ENCODE data around the gene MYEOV.

Gene MYEOV

GRCh38 chr11:69251057-69251393 is 42.9 kb upstream of the MYEOV start:
- H3K4me3 ChIP-seq (ENCODE audit: low read depth, low read length): no peak overlapping the region
- no peak for DNase-seq (ENCODE audit: low read depth)
- TF ChIP-seq CTCF (IDR thresholded peaks at IDR 0.05; ENCODE audit: insufficient read depth, low read depth, low read length, missing control alignments): no peak

GRCh38 chr11:69251639-69252489 is 42.1 kb upstream of the MYEOV start:
- TF ChIP-seq CTCF (IDR thresholded peaks at IDR 0.05; ENCODE audit: insufficient read depth, low read depth, low read length, missing control alignments): no peak
- H3K4me3 ChIP-seq (ENCODE audit: low read depth, low read length): no peak overlapping the region
- DNase-seq (ENCODE audit: low read depth): no peak

GRCh38 chr11:69252490-69252837 is 41.5 kb upstream of the MYEOV start:
- no peak for TF ChIP-seq CTCF (IDR thresholded peaks at IDR 0.05; ENCODE audit: insufficient read depth, low read depth, low read length, missing control alignments)
- no peak for DNase-seq (ENCODE audit: low read depth)
- H3K4me3 ChIP-seq (ENCODE audit: low read depth, low read length): no peak overlapping the region

GRCh38 chr11:69253028-69253427 is 40.9 kb upstream of the MYEOV start:
- H3K4me3 ChIP-seq (ENCODE audit: low read depth, low read length): no peak overlapping the region
- DNase-seq (ENCODE audit: low read depth): no peak
- no peak for TF ChIP-seq CTCF (IDR thresholded peaks at IDR 0.05; ENCODE audit: insufficient read depth, low read depth, low read length, missing control alignments)

- no peak for TF ChIP-seq CTCF (IDR thresholded peaks at IDR 0.05; ENCODE audit: insufficient read depth, low read depth, low read length, missing control alignments)
- DNase-seq (ENCODE audit: low read depth): no peak
- no peak overlapping the region for H3K4me3 ChIP-seq (ENCODE audit: low read depth, low read length)
Measured at GRCh38 chr11:69257134-69257533, 36.8 kb upstream of the MYEOV start.

GRCh38 chr11:69257838-69258658 is 35.9 kb upstream of the MYEOV start:
- peak; percentile 56 for DNase-seq (ENCODE audit: low read depth)
- H3K4me3 ChIP-seq (ENCODE audit: low read depth, low read length): no peak overlapping the region
- no peak for TF ChIP-seq CTCF (IDR thresholded peaks at IDR 0.05; ENCODE audit: insufficient read depth, low read depth, low read length, missing control alignments)
